A673 (cell line): ENCODE results near the gene MAML2. TPM values are rescaled to one million over a fixed set of nuclear protein-coding genes. Genes with fewer than 3 reads are reported as not detected.

ENCODE experiments used
- BruUV-seq: library from RNA; stranded (reverse); fragments of 400-500 nt; replicated peaks from 2 replicates; lab custom pipeline; 2021; lab: Mats Ljungman, UMichigan
- CTCF ChIA-PET: fragments of 300-600 bp; sonication (Branson Sonifier 250); formaldehyde crosslinking; loops from one replicate; lab custom pipeline; 2022; ENCODE audit warnings: antibody characterized with exemption; lab: Charles Lee
- POLR2A ChIA-PET: fragments of 300-600 bp; sonication (Branson Sonifier 250); formaldehyde crosslinking; loops from one replicate; lab custom pipeline; 2022; ENCODE audit warnings: antibody characterized with exemption; ENCODE audit not compliant: low non-redundant PET; lab: Charles Lee
- DNase-seq: peaks from one replicate; pipeline ENCODE4 v3.0.0-alpha.2; 2015; ENCODE audit warnings: low spot score
- H3K27ac ChIP-seq: fragments of 200-600 bp; sonication (generic); 2 replicates; pipeline ENCODE4 v1.5.1; 2016; ENCODE audit warnings: mixed run types, low read depth, mild to moderate bottlenecking, mixed read lengths, antibody characterized with exemption, low read length; ENCODE audit not compliant: poor library complexity, severe bottlenecking
- H3K27me3 ChIP-seq: fragments of 200-600 bp; sonication (generic); replicated peaks from 2 replicates; pipeline ENCODE4 v1.6.1; 2017; ENCODE audit warnings: mixed run types, low read depth, mild to moderate bottlenecking, mixed read lengths, antibody characterized with exemption, low read length; ENCODE audit not compliant: insufficient read depth, poor library complexity
- H3K36me3 ChIP-seq: fragments of 200-600 bp; sonication (generic); 2 replicates; pipeline ENCODE4 v1.6.1; 2016; ENCODE audit warnings: mixed run types, mild to moderate bottlenecking, mixed read lengths, antibody characterized with exemption, low read length; ENCODE audit not compliant: insufficient read depth, poor library complexity, severe bottlenecking
- H3K4me1 ChIP-seq: fragments of 200-600 bp; sonication (generic); 2 replicates; pipeline ENCODE4 v1.6.1; 2017; ENCODE audit warnings: mixed run types, mild to moderate bottlenecking, mixed read lengths, antibody characterized with exemption, low read length; ENCODE audit not compliant: insufficient read depth, poor library complexity, severe bottlenecking
- H3K4me3 ChIP-seq: fragments of 200-600 bp; sonication (generic); 2 replicates; pipeline ENCODE4 v1.5.1; 2016; ENCODE audit warnings: low read depth, mixed run types, mild to moderate bottlenecking, mixed read lengths, low read length; ENCODE audit not compliant: poor library complexity, severe bottlenecking
- H3K9me3 ChIP-seq: fragments of 200-600 bp; sonication (generic); 2 replicates; pipeline ENCODE4 v1.6.1; 2016; ENCODE audit warnings: mixed run types, low read depth, mild to moderate bottlenecking, mixed read lengths, antibody characterized with exemption, low read length; ENCODE audit not compliant: poor library complexity, severe bottlenecking
- CTCF ChIP-seq: fragments of 300-800, 200-600 bp; sonication (generic); conservative IDR thresholded peaks from 2 replicates; pipeline ENCODE4 v1.5.1; 2017; ENCODE audit warnings: low read depth, mild to moderate bottlenecking, antibody characterized with exemption, low read length, moderate library complexity, mixed read lengths
- EZH2 ChIP-seq: fragments of 200-600 bp; sonication (generic); IDR thresholded peaks from 2 replicates; pipeline ENCODE4 v1.6.1; 2017; ENCODE audit warnings: borderline replicate concordance, low read depth, mild to moderate bottlenecking, mixed read lengths, antibody characterized with exemption, low read length; ENCODE audit not compliant: poor library complexity, severe bottlenecking
- intact Hi-C: fragments of 100-400 bp; cut with micrococcal nuclease; formaldehyde crosslinking; loops from one replicate; pipeline ENCODE4 v1.10.0; 2022; ENCODE audit not compliant: unreplicated experiment
- total RNA-seq: library from RNA; stranded (reverse); gene quantifications from 2 replicates; pipeline ENCODE4 v1.2.3, GENCODE V29; 2021

The MAML2 gene
- total RNA-seq, 1 experiment from 2014 or later, result 6.4 TPM

- BruUV-seq, result no TSS peak
- intact Hi-C loops, result no loop called here
- Histone ChIP-seq H3K36me3 (no peaks in the 10 kb centered on the region), H3K4me1 (peaks cover 52% of the 10 kb centered on the region), H3K4me3 (no peak overlapping the region), H3K9me3 (no peaks in the 10 kb centered on the region), H3K27ac (no peak overlapping the region), H3K27me3 (no peaks in the 10 kb centered on the region)
- CTCF ChIA-PET, result interaction anchor here (0.7 kb wide), 1 partner anchor 11 kb away, joined by 3 read pairs; no protein-coding TSS in a partner anchor
- TF ChIP-seq EZH2, result no peak
- no peak for TF ChIP-seq CTCF
- POLR2A ChIA-PET, result no interaction called here
- DNase-seq, result no peak
These were observed 191.5 kb downstream of the MAML2 start for GRCh38 chr11:96151501-96151900.

- no TSS peak for BruUV-seq
These were observed 192.4 kb downstream of the MAML2 start for GRCh38 chr11:96150609-96151008.

GRCh38 chr11:96149743-96150555, 193.0 kb downstream of the MAML2 start:
- Histone ChIP-seq H3K27me3 (no peaks in the 10 kb centered on the region), H3K4me3 (no peak overlapping the region), H3K9me3 (no peaks in the 10 kb centered on the region), H3K27ac (no peak overlapping the region), H3K4me1 (peaks cover 50% of the 10 kb centered on the region), H3K36me3 (no peaks in the 10 kb centered on the region)
- ChIA-PET POLR2A (no interaction called here), CTCF (no interaction called here)
- peak; percentile 76 for DNase-seq
- intact Hi-C loops, result no loop called here
- no TSS peak for BruUV-seq
- no peak for TF ChIP-seq EZH2
- TF ChIP-seq CTCF, result no peak

More at GRCh38 chr11:96150609-96151008, 192.4 kb downstream of the MAML2 start:
- no peak for TF ChIP-seq EZH2
- no peak for TF ChIP-seq CTCF
- H3K27ac ChIP-seq, result no peak overlapping the region
- H3K4me3 ChIP-seq, result no peak overlapping the region
- peaks cover 50% of the 10 kb centered on the region for H3K4me1 ChIP-seq
- H3K27me3 ChIP-seq, result no peaks in the 10 kb centered on the region
- intact Hi-C loops, result no loop called here
- ChIA-PET POLR2A (no interaction called here), CTCF (no interaction called here)
- H3K9me3 ChIP-seq, result no peaks in the 10 kb centered on the region
- H3K36me3 ChIP-seq, result no peaks in the 10 kb centered on the region
- no peak for DNase-seq
